ENCODE measurements around the gene PLSCR2. TPM values are rescaled to one million over a fixed set of nuclear protein-coding genes. Genes with fewer than 3 reads are reported as not detected.

The PLSCR2 gene
- polyA plus RNA-seq, result not detected

- 8 to 14% methylated on average over 51 of the region's 51 CpGs for WGBS, 2 donors
- Histone ChIP-seq H3K4me1 (ENCODE audit: control insufficient read depth in 2 of 2, insufficient read depth in 2 of 2, low read length in 1 of 2) (no peaks in the 10 kb centered on the region), H3K27ac (ENCODE audit: low read depth in 2 of 2, low read length in 1 of 2) (peak within 1 kb of the TSS; percentile 81 to 85), H3K27me3 (ENCODE audit: control insufficient read depth in 1 of 2, insufficient read depth in 2 of 2, low read length in 2 of 2) (no peaks in the 10 kb centered on the region), H3K4me3 (ENCODE audit: low read depth in 1 of 2, low read length in 2 of 2) (peak within 1 kb of the TSS; percentile 60 to 74), H3K9me3 (ENCODE audit: control insufficient read depth in 2 of 2, insufficient read depth in 1 of 2, low read depth in 1 of 2, low read length in 1 of 2) (no peaks in the 10 kb centered on the region), H3K36me3 (ENCODE audit: control insufficient read depth in 2 of 2, insufficient read depth in 2 of 2, low read length in 1 of 2) (no peaks in the 10 kb centered on the region)
These were observed at the start of gene PLSCR2 for GRCh38 chr3:146469150-146470017. TSS of gene PLSCR2 (minus strand) at chr3:146469561. CDS start at chr3:146459904, 9,657 bp downstream.

DNA sequence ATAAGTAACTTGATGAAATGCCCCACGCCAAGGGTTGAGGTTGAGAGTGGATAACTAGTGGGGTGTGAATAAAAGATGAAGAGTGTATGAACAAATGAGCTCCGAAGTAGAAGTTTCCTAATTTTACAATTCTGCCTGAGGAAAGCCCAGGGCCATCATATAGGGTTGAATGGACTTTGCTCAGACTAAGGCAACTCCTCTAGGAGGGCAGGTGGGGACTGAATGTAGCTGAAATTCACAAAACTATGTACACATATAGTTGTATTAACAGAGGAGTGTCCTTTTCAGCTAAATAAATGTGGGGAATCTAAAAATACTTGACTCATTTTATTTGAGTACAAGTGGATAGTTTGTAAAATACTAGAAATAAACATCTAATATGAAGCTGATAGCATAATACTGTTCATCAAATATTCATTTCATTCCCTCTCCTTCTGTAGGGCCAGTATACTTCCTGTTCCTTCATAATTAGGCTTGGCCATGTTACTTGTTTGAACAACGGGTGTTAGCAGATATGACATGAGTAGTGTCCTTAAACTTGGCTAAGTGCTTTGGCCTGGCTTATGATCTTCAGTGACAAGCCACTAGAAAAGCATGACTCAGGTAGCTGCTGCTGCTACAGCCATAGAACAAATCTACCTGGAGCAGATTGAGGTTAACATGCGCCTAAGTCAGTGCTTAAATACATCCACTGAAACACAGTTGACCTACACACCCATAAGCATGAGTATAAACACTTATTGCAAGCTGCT lies 48.5 kb upstream of the PLSCR2 start:
- Histone ChIP-seq H3K4me3 (ENCODE audit: low read depth in 1 of 2, low read length in 2 of 2) (no peak overlapping the region), H3K36me3 (ENCODE audit: control insufficient read depth in 2 of 2, insufficient read depth in 2 of 2, low read length in 1 of 2) (peaks cover 0 to 12% of the 10 kb centered on the region in 2 donors), H3K27ac (ENCODE audit: low read depth in 2 of 2, low read length in 1 of 2) (peak overlapping the region; percentile 24 to 39), H3K9me3 (ENCODE audit: control insufficient read depth in 2 of 2, insufficient read depth in 1 of 2, low read depth in 1 of 2, low read length in 1 of 2) (no peaks in the 10 kb centered on the region), H3K27me3 (ENCODE audit: control insufficient read depth in 1 of 2, insufficient read depth in 2 of 2, low read length in 2 of 2) (no peaks in the 10 kb centered on the region), H3K4me1 (ENCODE audit: control insufficient read depth in 2 of 2, insufficient read depth in 2 of 2, low read length in 1 of 2) (no peaks in the 10 kb centered on the region)
- WGBS, 2 donors, result 63 to 72% methylated on average over 4 of the region's 4 CpGs

DNA sequence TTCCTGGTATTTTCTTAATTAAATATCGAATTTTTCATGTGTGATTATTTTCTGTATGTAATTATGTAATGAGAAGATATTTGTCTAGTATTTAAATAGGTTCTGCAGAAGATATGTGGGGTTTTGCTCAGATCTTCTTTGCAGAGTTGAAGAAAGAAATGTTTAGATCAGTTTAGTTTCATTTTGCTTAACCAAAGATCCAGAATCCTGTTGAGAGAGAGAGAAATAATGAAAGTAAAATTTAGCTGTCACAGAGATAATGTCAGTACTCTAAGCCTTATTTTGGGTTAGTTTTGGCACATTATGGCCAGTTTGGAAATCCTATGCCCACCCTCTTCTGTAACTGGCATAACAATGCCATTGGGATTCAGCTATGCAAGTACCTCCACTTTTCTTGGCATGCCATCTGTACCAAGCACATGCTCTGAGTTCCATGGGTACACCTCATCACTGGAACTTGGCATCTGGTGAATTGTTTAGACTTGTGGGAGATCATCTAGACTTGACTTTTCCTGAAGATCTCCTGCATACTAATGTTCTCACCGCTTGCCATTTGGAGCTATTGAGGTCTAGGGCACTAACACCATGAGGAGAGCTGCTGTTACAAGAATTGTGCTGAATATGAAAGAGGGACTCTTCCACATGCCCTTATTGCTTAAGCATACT lies 44.2 kb upstream of the PLSCR2 start:
- Histone ChIP-seq H3K4me1 (ENCODE audit: control insufficient read depth in 2 of 2, insufficient read depth in 2 of 2, low read length in 1 of 2) (no peaks in the 10 kb centered on the region), H3K9me3 (ENCODE audit: control insufficient read depth in 2 of 2, insufficient read depth in 1 of 2, low read depth in 1 of 2, low read length in 1 of 2) (no peaks in the 10 kb centered on the region), H3K27me3 (ENCODE audit: control insufficient read depth in 1 of 2, insufficient read depth in 2 of 2, low read length in 2 of 2) (no peaks in the 10 kb centered on the region), H3K4me3 (ENCODE audit: low read depth in 1 of 2, low read length in 2 of 2) (no peak overlapping the region), H3K27ac (ENCODE audit: low read depth in 2 of 2, low read length in 1 of 2) (no peak overlapping the region), H3K36me3 (ENCODE audit: control insufficient read depth in 2 of 2, insufficient read depth in 2 of 2, low read length in 1 of 2) (peaks cover 3 to 13% of the 10 kb centered on the region in 2 donors)
- 87 to 91% methylated on average over 2 of the region's 2 CpGs for WGBS, 2 donors

GRCh38 chr3:146511402-146512134 lies 42.2 kb upstream of the PLSCR2 start:
- WGBS, 2 donors, result 58 to 75% methylated on average over 3 of the region's 3 CpGs
- H3K27me3 ChIP-seq (ENCODE audit: control insufficient read depth in 1 of 2, insufficient read depth in 2 of 2, low read length in 2 of 2), result no peaks in the 10 kb centered on the region
- H3K36me3 ChIP-seq (ENCODE audit: control insufficient read depth in 2 of 2, insufficient read depth in 2 of 2, low read length in 1 of 2), result peaks cover 3 to 13% of the 10 kb centered on the region in 2 donors
- no peak overlapping the region for H3K4me3 ChIP-seq (ENCODE audit: low read depth in 1 of 2, low read length in 2 of 2)
- no peak overlapping the region for H3K27ac ChIP-seq (ENCODE audit: low read depth in 2 of 2, low read length in 1 of 2)
- no peaks in the 10 kb centered on the region for H3K9me3 ChIP-seq (ENCODE audit: control insufficient read depth in 2 of 2, insufficient read depth in 1 of 2, low read depth in 1 of 2, low read length in 1 of 2)
- H3K4me1 ChIP-seq (ENCODE audit: control insufficient read depth in 2 of 2, insufficient read depth in 2 of 2, low read length in 1 of 2), result no peaks in the 10 kb centered on the region

GRCh38 chr3:146507331-146508120 lies 38.2 kb upstream of the PLSCR2 start:
- WGBS, 2 donors, result 90 to 97% methylated on average over 1 of the region's 1 CpG
- Histone ChIP-seq H3K4me3 (ENCODE audit: low read depth in 1 of 2, low read length in 2 of 2) (no peak overlapping the region), H3K9me3 (ENCODE audit: control insufficient read depth in 2 of 2, insufficient read depth in 1 of 2, low read depth in 1 of 2, low read length in 1 of 2) (no peaks in the 10 kb centered on the region), H3K27me3 (ENCODE audit: control insufficient read depth in 1 of 2, insufficient read depth in 2 of 2, low read length in 2 of 2) (no peaks in the 10 kb centered on the region), H3K36me3 (ENCODE audit: control insufficient read depth in 2 of 2, insufficient read depth in 2 of 2, low read length in 1 of 2) (peaks cover 0 to 3% of the 10 kb centered on the region in 2 donors), H3K27ac (ENCODE audit: low read depth in 2 of 2, low read length in 1 of 2) (peak overlapping the region; percentile 74 to 75), H3K4me1 (ENCODE audit: control insufficient read depth in 2 of 2, insufficient read depth in 2 of 2, low read length in 1 of 2) (peaks cover 0 to 4% of the 10 kb centered on the region in 2 donors)

DNA sequence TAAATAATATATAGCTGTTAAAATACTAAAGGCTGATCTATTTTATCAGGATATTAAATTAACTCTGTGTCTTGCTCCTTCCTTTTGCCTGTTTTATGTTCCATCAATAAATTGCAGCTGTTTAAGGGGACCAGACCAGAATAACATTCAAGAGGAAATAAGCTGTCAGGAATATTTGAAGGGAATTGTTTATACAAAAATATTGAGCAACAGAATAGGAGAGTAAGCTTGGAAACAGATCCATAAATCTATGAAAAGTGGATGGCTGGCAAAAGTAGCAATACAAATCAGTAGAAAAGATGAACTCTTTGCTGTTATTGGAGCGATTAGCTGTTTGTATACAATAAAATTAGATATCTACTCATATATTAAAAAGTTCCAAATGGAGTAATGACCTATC lies 36.2 kb upstream of the PLSCR2 start:
- no peak overlapping the region for H3K4me3 ChIP-seq (ENCODE audit: low read depth in 1 of 2, low read length in 2 of 2)
- H3K9me3 ChIP-seq (ENCODE audit: control insufficient read depth in 2 of 2, insufficient read depth in 1 of 2, low read depth in 1 of 2, low read length in 1 of 2), result no peaks in the 10 kb centered on the region
- no peak overlapping the region for H3K27ac ChIP-seq (ENCODE audit: low read depth in 2 of 2, low read length in 1 of 2)
- H3K27me3 ChIP-seq (ENCODE audit: control insufficient read depth in 1 of 2, insufficient read depth in 2 of 2, low read length in 2 of 2), result no peaks in the 10 kb centered on the region
- H3K36me3 ChIP-seq (ENCODE audit: control insufficient read depth in 2 of 2, insufficient read depth in 2 of 2, low read length in 1 of 2), result no peaks in the 10 kb centered on the region
- peaks cover 0 to 4% of the 10 kb centered on the region in 2 donors for H3K4me1 ChIP-seq (ENCODE audit: control insufficient read depth in 2 of 2, insufficient read depth in 2 of 2, low read length in 1 of 2)
- WGBS, 2 donors, result 88 to 93% methylated on average over 1 of the region's 1 CpG

- Histone ChIP-seq H3K27me3 (ENCODE audit: control insufficient read depth in 1 of 2, insufficient read depth in 2 of 2, low read length in 2 of 2) (no peaks in the 10 kb centered on the region), H3K4me1 (ENCODE audit: control insufficient read depth in 2 of 2, insufficient read depth in 2 of 2, low read length in 1 of 2) (peaks cover 0 to 4% of the 10 kb centered on the region in 2 donors), H3K36me3 (ENCODE audit: control insufficient read depth in 2 of 2, insufficient read depth in 2 of 2, low read length in 1 of 2) (no peaks in the 10 kb centered on the region), H3K9me3 (ENCODE audit: control insufficient read depth in 2 of 2, insufficient read depth in 1 of 2, low read depth in 1 of 2, low read length in 1 of 2) (no peaks in the 10 kb centered on the region), H3K27ac (ENCODE audit: low read depth in 2 of 2, low read length in 1 of 2) (peak overlapping the region in 1 of 2 donors; percentile 31), H3K4me3 (ENCODE audit: low read depth in 1 of 2, low read length in 2 of 2) (no peak overlapping the region)
- WGBS, 2 donors, result 68 to 74% methylated on average over 3 of the region's 3 CpGs
These were observed 35.3 kb upstream of the PLSCR2 start for GRCh38 chr3:146504498-146505197.

GRCh38 chr3:146503461-146504202 lies 34.3 kb upstream of the PLSCR2 start:
- H3K4me1 ChIP-seq (ENCODE audit: control insufficient read depth in 2 of 2, insufficient read depth in 2 of 2, low read length in 1 of 2), result peaks cover 0 to 4% of the 10 kb centered on the region in 2 donors
- no peaks in the 10 kb centered on the region for H3K36me3 ChIP-seq (ENCODE audit: control insufficient read depth in 2 of 2, insufficient read depth in 2 of 2, low read length in 1 of 2)
- H3K4me3 ChIP-seq (ENCODE audit: low read depth in 1 of 2, low read length in 2 of 2), result no peak overlapping the region
- no peaks in the 10 kb centered on the region for H3K27me3 ChIP-seq (ENCODE audit: control insufficient read depth in 1 of 2, insufficient read depth in 2 of 2, low read length in 2 of 2)
- H3K27ac ChIP-seq (ENCODE audit: low read depth in 2 of 2, low read length in 1 of 2), result peak overlapping the region; percentile 67 to 77
- 66 to 70% methylated on average over 12 of the region's 12 CpGs for WGBS, 2 donors
- H3K9me3 ChIP-seq (ENCODE audit: control insufficient read depth in 2 of 2, insufficient read depth in 1 of 2, low read depth in 1 of 2, low read length in 1 of 2), result no peaks in the 10 kb centered on the region
